CD4-positive, CD25-positive, alpha-beta regulatory T cell (primary cell): ENCODE results near the gene MLC1. TPM values are rescaled to one million over a fixed set of nuclear protein-coding genes. Genes with fewer than 3 reads are reported as not detected.
A peak's percentile ranks its signal among the peaks of the same experiment; 100 is the strongest.

Experiments used
- ATAC-seq, 2 donors: fragments of 150-1000 bp; cut with Tn5 transposase; one replicate each; pipeline ENCODE4 v1.10.0; 2021; ENCODE audit warnings: low read depth in 2 of 2, moderate number of reproducible peaks in 2 of 2, moderate library complexity in 1 of 2
- DNase-seq, 3 donors: peaks; one replicate each; pipeline versions ENCODE4 v3.0.0 to v3.0.0-alpha.2; 2012 to 2022; ENCODE audit warnings: mixed read lengths in 1 of 3
- H3K27ac ChIP-seq: one replicate; pipeline ENCODE4 v1.7.0; 2013; ENCODE audit warnings: mild to moderate bottlenecking, low read length; ENCODE audit not compliant: insufficient read depth, poor library complexity, severe bottlenecking
- H3K27me3 ChIP-seq: one replicate; pipeline ENCODE4 v1.7.0; 2013; ENCODE audit warnings: low read length; ENCODE audit not compliant: control insufficient read depth, insufficient read depth
- H3K36me3 ChIP-seq: one replicate; pipeline ENCODE4 v1.7.0; 2013; ENCODE audit warnings: mild to moderate bottlenecking, low read length, moderate library complexity; ENCODE audit not compliant: control insufficient read depth, insufficient read depth
- H3K4me1 ChIP-seq: 2 replicates; pipeline ENCODE4 v1.7.0; 2013; ENCODE audit warnings: mild to moderate bottlenecking, low read length; ENCODE audit not compliant: insufficient read depth, control insufficient read depth, poor library complexity, severe bottlenecking
- H3K4me3 ChIP-seq: one replicate; pipeline ENCODE4 v1.7.0; 2013; ENCODE audit warnings: low read depth, mild to moderate bottlenecking, low read length, moderate library complexity
- H3K9me3 ChIP-seq, 2 experiments: 1 replicate in 1 of 2; 2 replicates in 1 of 2; pipeline ENCODE4 v1.7.0; 2013; ENCODE audit warnings: low read length in 2 of 2, mild to moderate bottlenecking in 1 of 2, moderate library complexity in 1 of 2; ENCODE audit not compliant: control insufficient read depth in 2 of 2
- H3K27ac Mint-ChIP-seq, 3 donors: one replicate each; pipeline ENCODE4 v1.8.0; 2020 to 2022; ENCODE audit warnings: mild to moderate bottlenecking in 3 of 3, mixed read lengths in 3 of 3, moderate library complexity in 2 of 3
- H3K27me3 Mint-ChIP-seq: one replicate; pipeline ENCODE4 v1.8.0; 2022; ENCODE audit warnings: mild to moderate bottlenecking, mixed read lengths
- H3K36me3 Mint-ChIP-seq: one replicate; pipeline ENCODE4 v1.8.0; 2020; ENCODE audit warnings: mixed read lengths
- H3K4me1 Mint-ChIP-seq, 4 donors: one replicate each; pipeline ENCODE4 v1.8.0; 2020 to 2022; ENCODE audit warnings: mixed read lengths in 4 of 4, mild to moderate bottlenecking in 1 of 4
- H3K4me3 Mint-ChIP-seq, 4 donors: one replicate each; pipeline ENCODE4 v1.8.0; 2020 to 2022; ENCODE audit warnings: mild to moderate bottlenecking in 4 of 4, mixed read lengths in 4 of 4, moderate library complexity in 3 of 4
- H3K9me3 Mint-ChIP-seq, 7 donors: one replicate each; pipeline ENCODE4 v1.8.0; 2020 to 2022; ENCODE audit warnings: mixed read lengths in 7 of 7, mild to moderate bottlenecking in 3 of 7, moderate library complexity in 2 of 7
- polyA plus RNA-seq, 4 donors: library from polyadenylated mRNA; unstranded; fragments of 300-500 nt; fragmentation: Illumina TruSeq; gene quantifications; one replicate each; pipeline ENCODE4 v1.2.3, GENCODE V29; 2021
- total RNA-seq: library from RNA; stranded (reverse); gene quantifications from one replicate; pipeline ENCODE4 v1.2.3, GENCODE V29; 2022

MLC1 gene
- total RNA-seq = 1.1 TPM
- polyA plus RNA-seq = under 1 TPM in 3 of 4 donors, not detected in 1; 0.20 to 0.87 (median 0.28) TPM

GRCh38 chr22:50085211-50085972 lies at the start of gene MLC1:
Gene MLC1, minus strand, starts transcription at chr22:50085426. Its CDS starts 524 bp downstream, at chr22:50084902.
- Mint-ChIP-seq H3K27me3 (peaks cover 24% of the 10 kb centered on the region), H3K9me3 (peaks cover 0 to 10% (median 8%) of the 10 kb centered on the region in 7 donors), H3K4me3 (peak within 1 kb of the TSS in 2 of 4 donors; percentile 50 to 79), H3K27ac (no peak within 1 kb of the TSS), H3K4me1 (peaks cover 0 to 5% (median 3%) of the 10 kb centered on the region in 4 donors), H3K36me3 (peaks cover 3% of the 10 kb centered on the region)
- Histone ChIP-seq H3K27me3 (peaks cover 5% of the 10 kb centered on the region), H3K36me3 (no peaks in the 10 kb centered on the region), H3K9me3 (peaks cover 2 to 11% of the 10 kb centered on the region in 2 experiments), H3K27ac (no peak within 1 kb of the TSS), H3K4me1 (peaks cover 9% of the 10 kb centered on the region), H3K4me3 (peak within 1 kb of the TSS; percentile 24)
- peak; percentile 31 to 33 for ATAC-seq
- peak in 1 of 3 donors; percentile 27 for DNase-seq

- Histone ChIP-seq H3K4me3 (no peak overlapping the region), H3K9me3 (no peaks in the 10 kb centered on the region), H3K27ac (no peak overlapping the region), H3K36me3 (no peaks in the 10 kb centered on the region), H3K4me1 (no peaks in the 10 kb centered on the region), H3K27me3 (peaks cover 13% of the 10 kb centered on the region)
- Mint-ChIP-seq H3K9me3 (peaks cover 0 to 2% (median 0%) of the 10 kb centered on the region in 7 donors), H3K27me3 (peaks cover 41% of the 10 kb centered on the region), H3K36me3 (no peaks in the 10 kb centered on the region), H3K27ac (no peak overlapping the region), H3K4me3 (no peak overlapping the region), H3K4me1 (no peaks in the 10 kb centered on the region)
- no peak for DNase-seq
- no peak for ATAC-seq
Observed at GRCh38 chr22:50134481-50134880, 49.3 kb upstream of the MLC1 start.

- Histone ChIP-seq H3K27ac (no peak overlapping the region), H3K36me3 (no peaks in the 10 kb centered on the region), H3K27me3 (peaks cover 13% of the 10 kb centered on the region), H3K4me3 (no peak overlapping the region), H3K9me3 (no peaks in the 10 kb centered on the region), H3K4me1 (no peaks in the 10 kb centered on the region)
- Mint-ChIP-seq H3K4me3 (no peak overlapping the region), H3K27ac (no peak overlapping the region), H3K36me3 (no peaks in the 10 kb centered on the region), H3K4me1 (no peaks in the 10 kb centered on the region), H3K9me3 (peaks cover 0 to 2% (median 0%) of the 10 kb centered on the region in 7 donors), H3K27me3 (peaks cover 44% of the 10 kb centered on the region)
- DNase-seq (no peak), ATAC-seq (no peak)
Observed at GRCh38 chr22:50131894-50132293, 46.7 kb upstream of the MLC1 start.

- Histone ChIP-seq H3K27ac (no peak overlapping the region), H3K9me3 (no peaks in the 10 kb centered on the region), H3K36me3 (no peaks in the 10 kb centered on the region), H3K4me3 (no peak overlapping the region), H3K4me1 (no peaks in the 10 kb centered on the region), H3K27me3 (peaks cover 6% of the 10 kb centered on the region)
- Mint-ChIP-seq H3K36me3 (peaks cover 3% of the 10 kb centered on the region), H3K4me1 (no peaks in the 10 kb centered on the region), H3K4me3 (no peak overlapping the region), H3K27me3 (peaks cover 36% of the 10 kb centered on the region), H3K9me3 (peaks cover under 1 to 7% (median 2%) of the 10 kb centered on the region in 7 donors), H3K27ac (no peak overlapping the region)
- no peak for DNase-seq
- ATAC-seq = no peak
Observed at GRCh38 chr22:50129121-50129736, 44.0 kb upstream of the MLC1 start.

GRCh38 chr22:50125029-50125428 lies 39.8 kb upstream of the MLC1 start:
- ATAC-seq = no peak
- peaks cover 35% of the 10 kb centered on the region for H3K27me3 Mint-ChIP-seq

GRCh38 chr22:50123119-50123518 lies 37.9 kb upstream of the MLC1 start:
- peaks cover 0 to 31% (median 9%) of the 10 kb centered on the region in 7 donors for H3K9me3 Mint-ChIP-seq
- peaks cover 11% of the 10 kb centered on the region for H3K36me3 Mint-ChIP-seq
- ATAC-seq = no peak
- Histone ChIP-seq H3K4me1 (no peaks in the 10 kb centered on the region), H3K9me3 (peaks cover 13 to 15% of the 10 kb centered on the region in 2 experiments), H3K27ac (no peak overlapping the region), H3K4me3 (no peak overlapping the region), H3K27me3 (peaks cover 7% of the 10 kb centered on the region), H3K36me3 (no peaks in the 10 kb centered on the region)
- no peak overlapping the region for H3K27ac Mint-ChIP-seq
- no peak for DNase-seq
- H3K27me3 Mint-ChIP-seq = peaks cover 32% of the 10 kb centered on the region
- H3K4me3 Mint-ChIP-seq = no peak overlapping the region
- no peaks in the 10 kb centered on the region for H3K4me1 Mint-ChIP-seq

More at GRCh38 chr22:50125029-50125428, 39.8 kb upstream of the MLC1 start:
- H3K4me3 Mint-ChIP-seq = no peak overlapping the region
- H3K27ac Mint-ChIP-seq = no peak overlapping the region
- Histone ChIP-seq H3K36me3 (no peaks in the 10 kb centered on the region), H3K4me3 (no peak overlapping the region), H3K9me3 (peaks cover 13 to 15% of the 10 kb centered on the region in 2 experiments), H3K4me1 (no peaks in the 10 kb centered on the region), H3K27ac (no peak overlapping the region), H3K27me3 (peaks cover 3% of the 10 kb centered on the region)
- H3K36me3 Mint-ChIP-seq = peaks cover 11% of the 10 kb centered on the region
- DNase-seq = no peak
- H3K4me1 Mint-ChIP-seq = no peaks in the 10 kb centered on the region
- H3K9me3 Mint-ChIP-seq = peaks cover 2 to 31% (median 9%) of the 10 kb centered on the region in 7 donors

- no peaks in the 10 kb centered on the region for H3K36me3 ChIP-seq
- Mint-ChIP-seq H3K27ac (no peak overlapping the region), H3K27me3 (peaks cover 29% of the 10 kb centered on the region), H3K4me1 (no peaks in the 10 kb centered on the region), H3K4me3 (no peak overlapping the region), H3K36me3 (peaks cover 11% of the 10 kb centered on the region), H3K9me3 (peaks cover 0 to 31% (median 9%) of the 10 kb centered on the region in 7 donors)
- DNase-seq = no peak
- H3K9me3 ChIP-seq = peaks cover 13 to 15% of the 10 kb centered on the region in 2 experiments
- H3K4me3 ChIP-seq = no peak overlapping the region
- H3K27me3 ChIP-seq = peaks cover 7% of the 10 kb centered on the region
- no peak for ATAC-seq
- H3K4me1 ChIP-seq = no peaks in the 10 kb centered on the region
- no peak overlapping the region for H3K27ac ChIP-seq
Observed at GRCh38 chr22:50121202-50121740, 36.0 kb upstream of the MLC1 start.
